Neuron (in vitro differentiated cells): ENCODE measurements around the gene C19orf81.
A peak's percentile ranks its signal among the peaks of the same experiment; 100 is the strongest.

Source experiments
- H2AFZ ChIP-seq: one replicate; pipeline ENCODE4 v1.6.1; 2013; ENCODE audit warnings: low read depth, mild to moderate bottlenecking, inconsistent platforms, low read length, moderate library complexity
- H3K27me3 ChIP-seq: one replicate; pipeline ENCODE4 v1.6.1; 2013; ENCODE audit warnings: low read length; ENCODE audit not compliant: insufficient read depth
- H3K36me3 ChIP-seq: one replicate; pipeline ENCODE4 v1.6.1; 2013; ENCODE audit warnings: low read length; ENCODE audit not compliant: insufficient read depth
- H3K4me1 ChIP-seq: one replicate; pipeline ENCODE4 v1.6.1; 2013; ENCODE audit warnings: low read length; ENCODE audit not compliant: insufficient read depth
- H3K4me3 ChIP-seq: 2 replicates; pipeline ENCODE4 v1.5.1; 2013; ENCODE audit warnings: mild to moderate bottlenecking, low read length, moderate library complexity
- H3K9me3 ChIP-seq: one replicate; pipeline ENCODE4 v1.6.1; 2013; ENCODE audit warnings: low read length

Gene C19orf81

GRCh38 chr19:50690439-50690838 is 41.2 kb downstream of the C19orf81 start:
- H3K36me3 ChIP-seq: no peaks in the 10 kb centered on the region
- H3K4me3 ChIP-seq: no peak overlapping the region
- no peaks in the 10 kb centered on the region for H3K27me3 ChIP-seq
- no peak overlapping the region for H2AFZ ChIP-seq
- no peaks in the 10 kb centered on the region for H3K9me3 ChIP-seq
- peaks cover 22% of the 10 kb centered on the region for H3K4me1 ChIP-seq

GRCh38 chr19:50693064-50693975 is 44.1 kb downstream of the C19orf81 start:
- peaks cover 29% of the 10 kb centered on the region for H3K4me1 ChIP-seq
- no peaks in the 10 kb centered on the region for H3K9me3 ChIP-seq
- peak overlapping the region; percentile 33 for H3K4me3 ChIP-seq
- H2AFZ ChIP-seq: peak overlapping the region; percentile 33
- no peaks in the 10 kb centered on the region for H3K36me3 ChIP-seq
- H3K27me3 ChIP-seq: no peaks in the 10 kb centered on the region

DNA sequence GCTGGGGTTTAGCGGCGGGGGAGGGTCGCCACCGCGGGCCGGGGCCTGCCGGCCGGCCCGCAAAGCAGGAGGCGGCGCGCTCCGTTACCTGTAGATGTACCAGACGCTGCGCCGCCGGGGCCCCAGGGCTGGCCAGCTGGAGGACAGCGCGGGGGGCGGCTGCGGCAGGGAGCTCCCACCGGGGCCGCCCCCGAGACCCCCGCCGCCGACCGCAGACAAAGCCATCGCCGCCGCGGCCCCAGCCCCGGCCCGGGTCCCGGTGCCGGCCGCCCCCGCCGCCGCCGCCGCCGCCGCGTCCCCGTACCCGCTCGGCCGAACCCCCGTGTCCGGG is 45.5 kb downstream of the C19orf81 start:
- H2AFZ ChIP-seq: no peak overlapping the region
- peak overlapping the region; percentile 33 for H3K4me3 ChIP-seq
- H3K9me3 ChIP-seq: no peaks in the 10 kb centered on the region
- H3K36me3 ChIP-seq: no peaks in the 10 kb centered on the region
- peaks cover 29% of the 10 kb centered on the region for H3K4me1 ChIP-seq
- no peaks in the 10 kb centered on the region for H3K27me3 ChIP-seq

DNA sequence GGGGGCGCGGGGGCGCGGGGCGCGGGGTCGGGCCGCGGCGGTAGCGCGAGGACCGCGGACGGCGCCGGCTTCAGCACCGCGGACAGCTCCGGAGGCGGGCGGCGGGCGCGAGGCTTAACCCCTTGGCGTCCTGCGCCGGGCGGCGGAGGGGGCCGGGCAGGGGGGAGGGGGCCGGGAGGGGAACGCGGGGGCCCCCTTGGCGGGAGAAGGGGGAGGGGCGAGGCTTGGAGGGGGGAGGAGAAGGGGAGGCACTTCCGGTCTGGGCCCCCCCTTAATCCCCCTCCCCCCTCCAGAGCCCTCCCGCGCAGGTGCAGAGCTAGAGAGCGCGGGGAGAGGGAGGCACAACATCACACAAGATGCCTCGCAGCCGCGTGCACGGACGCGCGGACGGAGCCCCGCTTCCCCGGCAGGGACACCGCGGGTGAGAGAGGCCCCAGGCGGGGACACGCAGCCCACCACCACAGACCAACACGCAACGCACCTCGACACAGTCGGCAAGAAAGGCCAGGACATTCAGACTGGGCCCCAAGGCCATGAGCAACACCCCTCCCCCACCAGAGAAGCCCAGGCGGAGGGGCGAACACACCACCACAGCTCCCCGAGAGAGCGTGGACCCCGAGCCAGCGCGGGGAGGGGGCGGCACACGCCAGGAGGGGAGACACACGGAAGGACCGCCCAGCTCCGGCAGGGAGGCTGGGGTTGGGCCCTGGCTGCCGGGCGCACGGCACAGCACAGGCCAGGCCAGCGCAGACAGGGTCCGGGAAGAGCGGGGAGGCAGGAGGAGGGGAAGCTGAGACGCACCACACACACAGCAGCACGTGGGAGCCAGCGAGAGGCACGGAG is 46.2 kb downstream of the C19orf81 start:
- Histone ChIP-seq H3K36me3 (no peaks in the 10 kb centered on the region), H3K9me3 (no peaks in the 10 kb centered on the region), H3K4me1 (peaks cover 29% of the 10 kb centered on the region), H3K27me3 (no peaks in the 10 kb centered on the region), H2AFZ (peak overlapping the region; percentile 57), H3K4me3 (peak overlapping the region; percentile 51)

GRCh38 chr19:50696094-50696483 is 46.8 kb downstream of the C19orf81 start:
- Histone ChIP-seq H3K36me3 (no peaks in the 10 kb centered on the region), H3K4me1 (peaks cover 29% of the 10 kb centered on the region), H3K9me3 (no peaks in the 10 kb centered on the region), H3K4me3 (peak overlapping the region; percentile 51), H2AFZ (no peak overlapping the region), H3K27me3 (no peaks in the 10 kb centered on the region)

DNA sequence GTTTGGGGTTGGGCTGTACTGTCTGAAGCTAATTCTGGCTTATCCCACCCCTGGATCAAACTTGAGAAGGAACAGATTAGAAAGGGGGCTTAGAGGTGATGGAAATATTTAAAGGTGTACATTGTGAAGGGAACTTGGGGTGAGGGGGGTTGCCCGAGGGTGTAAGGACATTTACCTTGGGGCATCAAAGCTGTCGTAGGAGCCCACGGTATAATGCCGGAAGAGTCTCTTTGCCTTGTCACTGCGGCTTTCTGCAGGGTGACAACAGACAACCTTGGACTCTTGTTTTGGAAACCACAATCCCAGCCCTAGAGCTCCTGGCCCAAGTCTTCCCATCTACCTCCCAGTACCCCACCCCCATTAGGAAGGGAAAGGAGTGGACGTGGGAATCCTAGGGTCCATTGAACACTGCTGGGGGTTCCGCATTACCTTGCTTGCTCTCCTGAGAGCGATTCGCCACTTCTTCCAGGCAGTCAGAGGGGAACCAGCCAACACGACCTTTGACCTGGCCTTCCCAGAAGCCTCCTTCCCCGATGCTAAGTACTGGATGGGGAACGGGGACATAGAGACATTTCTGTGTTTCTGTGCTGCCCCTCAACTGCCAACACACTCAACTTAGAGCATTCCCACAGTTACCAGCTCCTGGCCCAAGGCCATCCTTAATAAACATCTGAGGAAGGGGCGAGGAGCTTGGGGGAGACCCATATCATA is 48.3 kb downstream of the C19orf81 start:
- Histone ChIP-seq H3K4me3 (no peak overlapping the region), H3K9me3 (no peaks in the 10 kb centered on the region), H3K4me1 (peaks cover 27% of the 10 kb centered on the region), H3K36me3 (no peaks in the 10 kb centered on the region), H3K27me3 (no peaks in the 10 kb centered on the region), H2AFZ (no peak overlapping the region)

DNA sequence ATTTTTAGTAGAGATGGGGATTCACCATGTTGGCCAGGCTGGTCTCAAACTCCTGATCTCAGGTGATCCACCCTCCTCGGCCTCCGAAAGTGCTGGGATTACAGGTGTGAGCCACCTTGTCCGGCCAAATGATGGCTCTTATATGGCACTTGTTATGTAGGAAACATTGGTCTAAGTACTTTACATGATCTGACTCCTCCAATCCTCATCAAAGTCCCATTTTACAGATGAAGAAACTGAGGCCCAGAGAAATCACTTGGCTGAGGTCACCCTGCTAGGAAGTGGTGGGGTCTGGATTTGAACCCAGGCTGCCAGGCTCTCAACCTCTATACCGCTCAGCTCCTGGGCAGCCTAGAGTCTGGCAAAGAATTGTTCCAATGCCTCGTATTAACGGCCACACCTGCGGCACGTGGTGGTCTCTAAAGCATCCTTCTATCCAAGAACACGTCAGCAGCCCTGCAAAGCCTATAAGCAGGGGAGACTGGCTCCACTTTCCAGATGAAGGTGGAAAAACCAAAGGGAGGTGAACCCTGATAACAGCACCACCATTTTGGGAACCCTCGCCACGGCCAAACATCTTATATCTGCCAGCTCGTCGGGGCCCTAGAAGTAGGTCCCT is 52.2 kb downstream of the C19orf81 start:
- Histone ChIP-seq H2AFZ (no peak overlapping the region), H3K27me3 (no peaks in the 10 kb centered on the region), H3K4me3 (no peak overlapping the region), H3K9me3 (no peaks in the 10 kb centered on the region), H3K4me1 (no peaks in the 10 kb centered on the region), H3K36me3 (no peaks in the 10 kb centered on the region)

DNA sequence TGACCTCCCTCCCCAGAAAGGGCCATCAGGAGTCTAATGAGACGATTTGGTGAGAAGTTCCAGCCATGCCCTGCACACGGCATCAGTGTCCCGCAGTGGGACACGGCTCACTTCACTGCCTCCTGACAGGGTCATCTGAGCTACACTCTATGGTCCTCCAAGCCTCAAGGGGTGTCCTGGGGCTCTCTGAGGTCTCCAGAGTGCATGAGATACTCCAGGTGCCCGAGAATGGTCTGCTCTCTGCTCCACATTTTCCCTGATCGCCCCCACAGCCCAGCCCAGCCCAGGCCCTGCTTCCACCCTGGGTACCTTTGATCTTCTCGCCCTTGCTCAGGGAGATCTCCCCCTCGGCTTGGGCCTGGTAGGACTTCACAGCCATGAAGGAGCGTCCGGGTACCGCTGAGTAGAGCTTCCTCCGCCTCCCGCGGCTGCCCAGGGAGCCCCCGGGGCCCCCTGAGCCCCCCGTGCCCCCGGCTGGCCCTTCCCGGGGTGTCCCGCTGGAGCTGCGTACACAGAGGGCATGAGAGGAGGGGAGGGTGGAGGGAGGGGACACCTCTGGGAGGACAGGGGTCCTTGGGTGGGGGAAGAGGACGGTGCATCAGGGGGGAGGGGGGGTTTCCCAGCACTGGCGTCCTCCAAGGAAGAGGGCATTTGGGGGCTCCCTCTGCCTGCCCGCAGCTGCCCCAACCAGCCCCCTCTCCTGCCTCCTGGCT is 53.1 kb downstream of the C19orf81 start:
- H2AFZ ChIP-seq: no peak overlapping the region
- no peaks in the 10 kb centered on the region for H3K36me3 ChIP-seq
- no peak overlapping the region for H3K4me3 ChIP-seq
- no peaks in the 10 kb centered on the region for H3K4me1 ChIP-seq
- no peaks in the 10 kb centered on the region for H3K27me3 ChIP-seq
- no peaks in the 10 kb centered on the region for H3K9me3 ChIP-seq

DNA sequence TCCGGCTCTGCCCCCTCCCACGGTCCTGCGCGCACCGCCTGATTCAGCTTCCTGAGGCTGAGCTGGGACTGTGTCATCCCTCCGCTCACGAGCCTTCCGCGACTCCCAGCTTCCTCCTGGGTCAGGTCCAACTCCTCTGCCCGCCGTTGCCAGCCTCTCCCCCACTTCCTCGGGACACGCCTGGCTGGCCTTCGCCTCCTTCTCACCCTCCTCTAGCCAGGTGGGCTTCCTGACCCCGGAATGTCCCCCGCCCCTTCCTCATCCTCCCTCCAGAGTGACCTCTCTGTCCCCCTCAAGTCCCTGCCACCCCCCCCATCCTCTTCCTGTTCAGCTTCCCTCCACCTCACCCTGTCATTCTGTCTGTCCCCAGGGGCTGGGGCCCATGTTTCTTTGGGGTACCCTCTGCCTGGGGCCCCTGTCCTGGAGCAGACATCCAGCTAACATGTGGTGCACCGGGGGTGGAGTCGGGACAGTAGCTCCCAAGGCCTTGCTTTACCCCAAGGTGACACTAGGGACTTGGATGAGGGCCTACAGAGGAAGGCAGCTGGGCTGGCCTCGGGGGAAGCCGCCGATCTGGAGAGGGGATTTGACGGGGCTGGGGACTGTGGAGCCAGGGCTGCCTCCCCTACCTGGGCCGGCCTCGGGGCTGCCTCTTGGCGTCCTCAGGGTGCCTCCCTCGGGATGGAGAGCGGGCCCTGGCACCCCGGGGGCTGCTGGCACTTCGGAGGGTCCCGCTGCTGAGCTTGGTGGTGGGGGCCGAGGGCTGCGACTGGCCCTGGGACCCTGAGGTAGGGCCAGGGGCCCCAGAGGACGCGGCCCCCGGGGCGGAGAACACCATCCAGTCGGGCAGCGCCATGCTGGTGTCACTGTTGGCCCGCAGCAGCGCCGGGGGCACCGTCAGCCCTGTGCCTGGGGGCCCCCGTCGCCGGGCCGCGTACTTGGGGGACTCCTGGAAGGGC is 53.9 kb downstream of the C19orf81 start:
- H3K9me3 ChIP-seq: no peaks in the 10 kb centered on the region

DNA sequence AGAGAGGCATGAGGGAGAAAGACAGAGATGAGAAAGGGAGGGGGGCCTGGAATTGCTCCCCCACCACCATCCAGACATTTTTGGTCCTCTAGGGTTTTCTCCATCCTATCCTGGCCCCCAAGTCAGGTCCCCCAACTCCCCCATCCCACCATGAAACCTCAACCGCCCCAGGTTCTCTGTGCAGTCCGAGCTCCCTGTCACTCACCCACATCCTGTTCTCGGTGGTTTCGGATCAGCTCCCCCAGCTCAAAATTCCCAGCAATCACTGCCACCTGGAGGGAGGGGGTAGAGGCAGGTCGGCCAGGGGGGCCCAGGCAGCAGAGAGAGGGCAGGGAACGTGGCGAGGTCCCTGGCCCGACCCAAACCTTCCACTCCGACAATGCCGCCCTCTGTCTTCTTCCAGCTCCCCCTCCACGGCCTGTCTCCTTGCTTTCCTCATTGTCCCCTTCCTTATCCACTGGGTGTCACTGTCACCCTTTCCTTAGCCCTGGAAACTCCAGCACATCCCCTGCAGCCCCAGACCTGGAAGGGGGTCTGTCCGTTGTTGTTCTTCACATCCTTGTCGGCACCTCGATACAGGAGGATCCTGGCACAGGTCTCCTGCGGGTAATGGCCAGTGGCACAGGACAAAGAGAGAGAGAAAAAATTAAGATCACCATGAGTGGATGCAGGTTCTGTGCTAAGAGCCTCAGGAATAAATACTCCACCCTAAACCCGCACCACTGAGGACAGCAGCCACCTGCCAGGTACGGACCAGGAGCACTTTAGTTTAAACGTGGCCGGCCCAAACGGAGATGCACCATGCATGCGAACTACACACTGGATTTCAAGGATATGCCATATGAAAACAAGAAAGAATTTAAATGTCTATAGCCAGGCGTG is 54.9 kb downstream of the C19orf81 start:
- Histone ChIP-seq H2AFZ (no peak overlapping the region), H3K4me3 (no peak overlapping the region), H3K9me3 (no peaks in the 10 kb centered on the region), H3K36me3 (no peaks in the 10 kb centered on the region), H3K4me1 (no peaks in the 10 kb centered on the region), H3K27me3 (no peaks in the 10 kb centered on the region)

More for the DNA sequence above, 53.9 kb downstream of the C19orf81 start:
- Histone ChIP-seq H2AFZ (no peak overlapping the region), H3K4me1 (no peaks in the 10 kb centered on the region), H3K36me3 (no peaks in the 10 kb centered on the region), H3K4me3 (no peak overlapping the region), H3K27me3 (no peaks in the 10 kb centered on the region)
